PC-9 (cell line): ENCODE data around the gene ACAD10. TPM values are rescaled to one million over a fixed set of nuclear protein-coding genes. Genes with fewer than 3 reads are reported as not detected.

Experiments
- microRNA-seq: library from miRNA; unstranded; fragments of <30 nt; microRNA quantifications from one replicate; pipeline ENCODE4 v1.2.0, GENCODE V29; 2021; ENCODE audit warnings: borderline number of aligned reads, borderline replicate concordance
- total RNA-seq: library from RNA; stranded (reverse); gene quantifications from 2 replicates; pipeline ENCODE4 v1.2.3, GENCODE V29; 2021

Gene ACAD10
- total RNA-seq, 1 experiment from 2014 or later = 30.3 TPM

Small RNA genes lying within 50 kb of the gene (microRNA-seq; reads per million reads assigned to microRNA genes)
- gene MIR6761 = not detected

Other genes starting within 250 kb of the ACAD10 start
- 80.6 and 108 TPM in 2 replicates for gene ATXN2, start 86.7 kb upstream of the ACAD10 start, total RNA-seq
- 13.2 and 15.8 TPM in 2 replicates for gene BRAP, start 97 bp upstream of the ACAD10 start, total RNA-seq
- 38.9 and 42.1 TPM in 2 replicates for gene ALDH2, start 80.9 kb downstream of the ACAD10 start, total RNA-seq
- 45.0 and 64.7 TPM in 2 replicates for gene MAPKAPK5, start 156.2 kb downstream of the ACAD10 start, total RNA-seq